T-helper 9 cell (primary cell): ENCODE measurements around the gene TNS1.
"Not testable (repeated sequence)": the region's sequence is repeated elsewhere in the genome, so short reads cannot be mapped to it uniquely, and the experiment has no call there.

ENCODE experiments used
- DNase-seq: peaks from one replicate; pipeline ENCODE4 v3.0.0-alpha.2; 2020
- total RNA-seq, 2 donors: gene quantifications; one replicate each; lab custom pipeline; 2026; lab: John Stamatoyannopoulos, UW

TNS1 gene
- total RNA-seq, result 0 to 0.07 reads per million in 2 donors

- no peak for DNase-seq
These were observed at the start of gene TNS1 for GRCh38 chr2:218002845-218003180. TSS of gene TNS1 (minus strand) at chr2:218002995. CDS start at chr2:218002872, 123 bp downstream.

- no peak for DNase-seq
These were observed 49.1 kb upstream of the TNS1 start for GRCh38 chr2:218051903-218052302.

- DNase-seq, result no peak
These were observed 44.9 kb upstream of the TNS1 start for GRCh38 chr2:218047536-218048225.

GRCh38 chr2:218046238-218046637 is 43.4 kb upstream of the TNS1 start:
- DNase-seq, result no peak

- DNase-seq, result not testable (repeated sequence)
These were observed 41.8 kb upstream of the TNS1 start for GRCh38 chr2:218044599-218044998.

- DNase-seq, result no peak
These were observed 40.9 kb upstream of the TNS1 start for GRCh38 chr2:218043701-218044109.

GRCh38 chr2:218043100-218043499 is 40.3 kb upstream of the TNS1 start:
- DNase-seq, result no peak

GRCh38 chr2:218041302-218042168 is 38.7 kb upstream of the TNS1 start:
- DNase-seq, result no peak

- DNase-seq, result no peak
These were observed 38.1 kb upstream of the TNS1 start for GRCh38 chr2:218040883-218041282.

GRCh38 chr2:218039171-218039570 is 36.4 kb upstream of the TNS1 start:
- DNase-seq, result no peak

GRCh38 chr2:218036371-218036770 is 33.6 kb upstream of the TNS1 start:
- no peak for DNase-seq

- no peak for DNase-seq
These were observed 32.8 kb upstream of the TNS1 start for GRCh38 chr2:218035463-218036100.

GRCh38 chr2:218034497-218035213 is 31.9 kb upstream of the TNS1 start:
- peak; percentile 56 for DNase-seq

GRCh38 chr2:218033590-218034496 is 31.0 kb upstream of the TNS1 start:
- DNase-seq, result no peak

- DNase-seq, result no peak
These were observed 30.4 kb upstream of the TNS1 start for GRCh38 chr2:218033208-218033589.

- DNase-seq, result no peak
These were observed 29.8 kb upstream of the TNS1 start for GRCh38 chr2:218032336-218033171.

- DNase-seq, result no peak
These were observed 29.0 kb upstream of the TNS1 start for GRCh38 chr2:218031771-218032257.

GRCh38 chr2:218031261-218031660 is 28.5 kb upstream of the TNS1 start:
- DNase-seq, result no peak

GRCh38 chr2:218030409-218031195 is 27.8 kb upstream of the TNS1 start:
- DNase-seq, result no peak
